H54 (cell line): ENCODE data around the gene PITPNM1.

Experiments
- DNase-seq: peaks from one replicate; pipeline ENCODE4 v3.0.0; 2011; ENCODE audit warnings: low spot score, mixed read lengths; ENCODE audit not compliant: insufficient read length
- FAIRE-seq: peaks from 3 replicates; lab custom pipeline; 2011; peaks lifted over from hg19 to GRCh38; lab: Jason Lieb, UNC
- POLR2A ChIP-seq: IDR thresholded peaks from 2 replicates; pipeline ENCODE4 v1.6.1; 2011; ENCODE audit warnings: low read depth, mild to moderate bottlenecking, low read length

Gene PITPNM1

DNA sequence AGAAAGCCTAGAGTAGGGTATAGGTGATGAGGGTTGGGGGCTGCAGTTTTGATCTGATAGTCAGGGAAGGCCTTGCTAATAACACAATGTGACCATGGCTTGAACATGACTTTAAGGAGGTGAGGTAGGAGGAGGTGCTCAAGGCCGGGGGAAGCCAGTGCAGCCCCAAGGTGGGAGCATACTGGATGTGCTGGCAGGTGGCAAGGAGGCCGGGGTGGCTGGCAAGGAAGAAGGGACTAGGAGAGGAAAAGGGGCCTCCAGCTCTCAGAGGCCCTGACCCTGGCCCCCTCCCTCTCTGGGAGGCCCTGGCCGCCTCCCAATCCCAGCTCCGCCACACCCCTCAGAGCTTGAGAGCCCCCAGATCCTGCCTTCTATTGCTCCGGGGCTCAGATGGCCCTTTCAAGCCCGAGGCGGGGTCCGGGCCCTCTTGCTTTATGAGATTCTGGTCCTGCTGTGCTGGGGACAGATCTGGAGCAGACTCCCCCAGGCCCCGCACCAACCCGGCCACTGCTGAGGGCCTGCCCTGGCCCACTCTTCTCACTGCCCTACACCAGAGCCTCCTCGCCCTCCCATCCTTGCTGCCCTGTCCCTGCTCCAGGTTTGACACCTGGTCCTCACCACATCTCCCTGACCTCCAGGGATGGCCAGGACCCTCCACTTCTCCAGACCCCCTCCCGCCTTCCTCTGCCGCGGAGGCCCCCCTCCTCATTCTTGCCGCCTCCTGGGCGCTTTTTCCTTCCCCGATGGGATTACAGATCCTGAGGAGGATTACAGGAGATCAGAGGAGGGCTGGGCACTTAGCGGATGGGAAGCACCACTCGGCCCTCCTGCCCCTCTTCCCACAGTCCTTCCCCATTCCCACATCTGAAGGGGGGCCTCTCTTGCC lies 1.8 kb downstream of the PITPNM1 start:
- no peak for TF ChIP-seq POLR2A
- DNase-seq (no peak), FAIRE-seq (no peak)

DNA sequence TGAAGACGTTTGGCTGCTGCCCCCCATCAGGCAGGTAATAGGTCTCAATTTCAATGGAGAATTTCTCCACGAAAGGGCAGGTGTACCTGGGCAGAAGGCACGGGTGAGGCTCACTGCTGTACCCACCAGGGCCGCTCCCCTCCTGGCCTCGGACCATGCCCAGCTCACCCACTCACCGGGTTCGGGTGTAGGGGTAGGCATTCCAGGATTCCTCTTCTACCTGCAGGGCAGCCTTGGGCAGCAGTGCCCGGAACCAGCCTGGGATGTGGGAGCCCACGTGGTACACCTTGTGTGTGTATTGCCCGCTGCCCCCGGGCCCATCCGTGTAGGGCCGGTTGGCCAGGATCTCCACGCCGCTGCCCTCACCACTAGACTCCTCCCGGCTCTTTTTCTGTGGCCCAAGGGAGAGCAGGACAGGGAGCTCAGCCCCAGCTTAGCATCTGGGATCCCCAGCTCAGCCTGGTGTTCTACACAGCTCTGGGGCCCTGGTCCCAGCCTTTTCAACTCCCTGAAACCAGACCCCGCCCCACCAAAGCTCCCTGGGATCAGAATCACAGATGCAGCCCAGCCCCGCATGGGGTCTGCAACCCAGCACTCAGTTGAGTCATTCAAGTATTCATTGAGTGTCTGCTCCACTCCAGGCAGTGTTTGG lies 2.7 kb downstream of the PITPNM1 start:
- DNase-seq (no peak), FAIRE-seq (no peak)
- no peak for TF ChIP-seq POLR2A

- no peak for FAIRE-seq
- no peak for TF ChIP-seq POLR2A
These were observed 3.3 kb downstream of the PITPNM1 start for GRCh38 chr11:67501854-67502253.

DNA sequence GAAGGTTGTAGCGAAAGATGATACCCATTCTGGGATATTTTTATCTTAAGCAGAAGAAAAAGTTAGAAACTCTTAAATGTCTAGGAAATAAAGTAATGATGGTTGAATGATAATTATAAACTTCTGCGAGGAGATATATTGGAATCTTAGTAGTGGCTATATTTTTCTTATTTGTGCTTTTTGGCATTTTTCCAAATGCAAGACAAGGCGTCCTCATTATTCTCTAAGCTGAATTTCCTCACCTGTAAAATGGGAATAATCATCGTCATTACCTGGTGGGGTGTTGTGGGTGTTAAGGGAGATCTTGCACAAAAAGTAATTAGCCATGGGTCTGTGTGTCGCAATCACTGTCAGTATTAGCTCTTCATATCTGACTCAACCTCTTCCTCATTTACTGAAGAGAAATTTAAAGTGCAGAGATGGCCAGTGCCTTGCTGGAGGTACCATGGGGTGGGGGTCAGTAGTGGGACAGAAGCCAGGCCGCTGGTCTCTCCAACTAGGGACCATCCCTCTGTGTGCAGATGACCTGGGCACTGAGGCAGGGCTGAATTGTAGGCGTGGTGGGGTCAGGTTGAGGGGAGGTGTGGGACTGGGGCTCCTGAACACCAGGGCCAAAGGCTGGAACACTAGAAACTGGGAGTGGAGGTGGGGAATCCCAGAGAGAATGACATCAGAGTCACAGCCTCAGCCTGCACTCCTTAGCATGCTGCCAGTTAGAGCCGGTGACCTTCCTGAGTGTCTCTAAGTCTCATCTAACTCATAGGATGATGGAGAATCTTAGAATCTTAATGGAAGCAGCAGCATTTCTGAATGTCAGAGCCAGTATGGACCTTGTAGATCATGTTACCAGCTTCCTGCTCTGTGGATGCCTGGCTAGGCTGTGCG lies 4.1 kb downstream of the PITPNM1 start:
- DNase-seq, result no peak
- TF ChIP-seq POLR2A, result no peak
- no peak for FAIRE-seq

More at GRCh38 chr11:67501854-67502253, 3.3 kb downstream of the PITPNM1 start:
- DNase-seq, result no peak

GRCh38 chr11:67500484-67500821 lies 4.7 kb downstream of the PITPNM1 start:
- TF ChIP-seq POLR2A, result no peak
- FAIRE-seq (no peak), DNase-seq (no peak)

- no peak for FAIRE-seq
These were observed 5.2 kb downstream of the PITPNM1 start for GRCh38 chr11:67499808-67500483.

GRCh38 chr11:67498544-67498972 lies 6.6 kb downstream of the PITPNM1 start:
- no peak for DNase-seq
- TF ChIP-seq POLR2A, result no peak
- FAIRE-seq, result no peak

More at GRCh38 chr11:67499808-67500483, 5.2 kb downstream of the PITPNM1 start:
- TF ChIP-seq POLR2A, result no peak
- DNase-seq, result no peak

DNA sequence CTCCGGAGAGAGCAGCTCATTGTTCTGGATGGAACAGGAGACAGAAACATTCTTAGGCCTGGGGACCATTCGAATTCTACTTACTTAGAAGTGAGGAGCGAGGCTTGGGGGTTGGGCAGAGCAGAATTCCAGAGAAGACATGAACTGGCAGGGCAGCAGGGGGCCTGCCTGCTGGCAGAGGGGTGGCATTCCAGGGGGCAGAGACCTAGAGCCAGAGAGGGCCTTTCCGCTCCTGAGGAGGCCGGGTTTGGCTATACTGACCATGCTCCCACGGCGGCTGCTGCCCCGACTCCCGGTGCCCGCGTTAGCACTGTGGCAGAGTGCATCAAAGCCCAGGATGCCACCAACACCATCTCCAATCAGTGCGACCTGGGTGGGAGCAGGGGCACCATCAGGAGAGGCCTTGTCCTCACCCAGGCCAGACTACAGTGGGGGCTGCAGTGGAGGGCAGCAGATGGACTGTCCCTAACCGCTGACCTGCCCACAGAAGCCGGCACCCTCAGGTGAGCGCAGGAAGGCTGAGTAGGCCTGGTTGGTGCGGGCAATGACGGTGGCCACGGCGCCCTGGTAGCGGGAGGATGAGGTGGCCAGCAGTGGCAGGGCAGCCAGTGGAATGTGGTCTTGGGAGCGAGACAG lies 7.4 kb downstream of the PITPNM1 start:
- no peak for TF ChIP-seq POLR2A
- DNase-seq, result no peak
- FAIRE-seq, result no peak

DNA sequence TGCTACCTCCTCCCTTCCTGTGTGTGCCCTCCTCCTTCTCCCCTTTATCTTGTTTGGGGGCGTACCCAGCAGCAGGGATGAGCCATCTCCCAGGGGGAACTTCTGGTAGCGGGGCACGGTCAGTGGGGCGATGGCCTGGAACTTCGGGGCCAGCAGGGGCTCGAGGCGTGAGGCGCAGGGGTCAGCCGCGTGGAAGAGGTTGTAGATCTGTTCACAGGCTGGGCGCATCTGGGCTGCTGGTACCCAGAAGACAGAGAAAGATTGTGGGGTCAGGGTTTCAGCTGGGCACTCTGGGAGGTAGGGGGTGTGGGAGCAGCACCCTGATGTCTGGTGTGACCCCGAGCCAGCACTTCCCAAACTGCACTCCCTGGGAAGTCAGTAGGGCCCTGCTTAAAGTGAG lies 9.1 kb downstream of the PITPNM1 start:
- FAIRE-seq (no peak), DNase-seq (no peak)
- no peak for TF ChIP-seq POLR2A

GRCh38 chr11:67495234-67496005 lies 9.7 kb downstream of the PITPNM1 start:
- DNase-seq (no peak), FAIRE-seq (no peak)
- TF ChIP-seq POLR2A, result no peak

GRCh38 chr11:67494371-67495233 lies 10.6 kb downstream of the PITPNM1 start:
- TF ChIP-seq POLR2A, result no peak
- FAIRE-seq (no peak), DNase-seq (no peak)
